Keratinocyte (primary cell): Measurements from ENCODE around the gene KYNU.

Experiments used
- EZH2 ChIP-seq: IDR thresholded peaks from one replicate; pipeline ENCODE4 v1.6.1; 2012; ENCODE audit warnings: inconsistent platforms, mild to moderate bottlenecking, low read length, moderate library complexity
- TF ChIP-seq, protein P1 (sequence below), 3 experiments: IDR thresholded peaks in 1 of 3; conservative IDR thresholded peaks in 1 of 3; optimal IDR thresholded peaks in 1 of 3; 2 replicates in 2 of 3; 3 replicates in 1 of 3; pipeline versions ENCODE3 to v1.5.1; 2011; ENCODE audit warnings: low read length in 3 of 3, mild to moderate bottlenecking in 3 of 3, moderate library complexity in 2 of 3, control low read depth in 1 of 3, inconsistent platforms in 1 of 3; ENCODE audit not compliant: insufficient read depth in 2 of 3; ENCODE audit errors: extremely low read depth in 1 of 3

DNA sequence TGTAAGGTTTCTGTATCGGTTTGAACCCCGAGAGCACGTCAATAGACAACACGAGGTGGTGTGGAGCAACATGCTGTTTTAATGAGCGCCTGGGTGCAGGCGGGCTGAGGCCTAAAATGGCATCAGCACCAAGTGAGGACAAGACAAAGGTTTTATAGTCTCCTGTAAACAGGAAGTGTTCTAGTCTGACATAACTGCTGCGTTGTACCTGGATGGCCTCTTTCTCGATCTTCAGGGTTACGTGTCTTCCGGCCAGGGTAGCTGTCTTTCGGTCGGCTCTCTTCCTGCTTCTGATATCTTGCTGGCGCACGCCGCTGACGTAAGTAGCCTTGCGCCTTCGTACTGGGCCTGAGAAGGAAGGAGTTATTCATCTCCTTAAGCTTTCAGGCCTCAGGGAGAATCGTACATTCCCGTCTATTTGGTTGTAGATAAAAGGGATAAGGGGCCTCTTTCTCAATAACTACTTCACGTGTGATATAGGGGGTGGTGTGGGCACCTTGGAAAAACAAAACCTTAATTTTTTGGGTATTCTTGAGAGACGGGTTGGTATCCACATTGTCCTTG lies 53.5 kb downstream of the KYNU start:
- TF ChIP-seq, protein P1, sequence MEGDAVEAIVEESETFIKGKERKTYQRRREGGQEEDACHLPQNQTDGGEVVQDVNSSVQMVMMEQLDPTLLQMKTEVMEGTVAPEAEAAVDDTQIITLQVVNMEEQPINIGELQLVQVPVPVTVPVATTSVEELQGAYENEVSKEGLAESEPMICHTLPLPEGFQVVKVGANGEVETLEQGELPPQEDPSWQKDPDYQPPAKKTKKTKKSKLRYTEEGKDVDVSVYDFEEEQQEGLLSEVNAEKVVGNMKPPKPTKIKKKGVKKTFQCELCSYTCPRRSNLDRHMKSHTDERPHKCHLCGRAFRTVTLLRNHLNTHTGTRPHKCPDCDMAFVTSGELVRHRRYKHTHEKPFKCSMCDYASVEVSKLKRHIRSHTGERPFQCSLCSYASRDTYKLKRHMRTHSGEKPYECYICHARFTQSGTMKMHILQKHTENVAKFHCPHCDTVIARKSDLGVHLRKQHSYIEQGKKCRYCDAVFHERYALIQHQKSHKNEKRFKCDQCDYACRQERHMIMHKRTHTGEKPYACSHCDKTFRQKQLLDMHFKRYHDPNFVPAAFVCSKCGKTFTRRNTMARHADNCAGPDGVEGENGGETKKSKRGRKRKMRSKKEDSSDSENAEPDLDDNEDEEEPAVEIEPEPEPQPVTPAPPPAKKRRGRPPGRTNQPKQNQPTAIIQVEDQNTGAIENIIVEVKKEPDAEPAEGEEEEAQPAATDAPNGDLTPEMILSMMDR (optimal IDR thresholded peaks at IDR 0.05 in 1 of 3, IDR thresholded peaks at IDR 0.05 in 1 of 3, conservative IDR thresholded peaks at IDR 0.05 in 1 of 3; ENCODE audit: extremely low read depth in 1 of 3, insufficient read depth in 2 of 3, low read length in 3 of 3), result no peak
- TF ChIP-seq EZH2, result no peak
